IMR-90 (cell line): ENCODE measurements around the gene ZNG1C. TPM values are rescaled to one million over a fixed set of nuclear protein-coding genes. Genes with fewer than 3 reads are reported as not detected.
"Not testable (repeated sequence)": the region's sequence is repeated elsewhere in the genome, so short reads cannot be mapped to it uniquely, and the experiment has no call there.

Experiments
- ATAC-seq: fragments of 200-7000 bp; cut with Tn5 transposase; 2 replicates; pipeline ENCODE4 v1.9.1; 2020; ENCODE audit warnings: low read depth, mild to moderate bottlenecking, moderate library complexity
- BruUV-seq: library from RNA; stranded (reverse); fragments of 400-500 nt; replicated peaks from 2 replicates; lab custom pipeline; 2021; lab: Mats Ljungman, UMichigan
- CTCF ChIA-PET: fragments of 300-600 bp; formaldehyde crosslinking; extraction: SDS; loops from one replicate; lab custom pipeline; 2021; ENCODE audit warnings: antibody characterized with exemption; lab: Yijun Ruan, JAX
- POLR2A ChIA-PET: fragments of 300-600 bp; sonication (Branson Sonifier 250); formaldehyde crosslinking; loops from one replicate; lab custom pipeline; 2022; ENCODE audit warnings: antibody characterized with exemption; ENCODE audit not compliant: unreplicated experiment; lab: Charles Lee
- DNase-seq: peaks from one replicate; pipeline ENCODE4 v3.0.0; 2013
- H2AFZ ChIP-seq: replicated peaks from 2 replicates; pipeline ENCODE3; 2013; ENCODE audit warnings: low read length, mild to moderate bottlenecking; ENCODE audit not compliant: poor library complexity
- H2AK5ac ChIP-seq: 2 replicates; pipeline ENCODE4 v1.6.1; 2013; ENCODE audit warnings: low read depth, low read length, inconsistent platforms
- H2AK9ac ChIP-seq: replicated peaks from 2 replicates; pipeline ENCODE3; 2013; ENCODE audit warnings: mild to moderate bottlenecking, low read depth, low read length, moderate library complexity; ENCODE audit not compliant: poor library complexity
- H2BK120ac ChIP-seq: 2 replicates; pipeline ENCODE4 v1.6.1; 2013; ENCODE audit warnings: low read depth, low read length, inconsistent platforms
- H2BK15ac ChIP-seq: 3 replicates; pipeline ENCODE4 v1.6.1; 2013; ENCODE audit warnings: low read depth, low read length, inconsistent platforms
- H2BK20ac ChIP-seq: 2 replicates; pipeline ENCODE4 v1.6.1; 2013; ENCODE audit warnings: low read depth, mild to moderate bottlenecking, inconsistent platforms, low read length, moderate library complexity
- H2BK5ac ChIP-seq: 2 replicates; pipeline ENCODE4 v1.6.1; 2013; ENCODE audit warnings: mild to moderate bottlenecking, low read depth, low read length, inconsistent platforms; ENCODE audit not compliant: poor library complexity, severe bottlenecking
- H3K14ac ChIP-seq: replicated peaks from 2 replicates; pipeline ENCODE4 v1.6.1; 2013; ENCODE audit warnings: low read depth, low read length, inconsistent platforms
- H3K18ac ChIP-seq: 2 replicates; pipeline ENCODE4 v1.6.1; 2013; ENCODE audit warnings: low read depth, low read length, control low read depth
- H3K23ac ChIP-seq: 2 replicates; pipeline ENCODE4 v1.6.1; 2013; ENCODE audit warnings: low read depth, low read length, inconsistent platforms
- H3K27ac ChIP-seq: 2 replicates; pipeline ENCODE4 v1.5.1; 2013; ENCODE audit warnings: mild to moderate bottlenecking, control low read depth, low read length; ENCODE audit not compliant: insufficient read depth
- H3K27me3 ChIP-seq: 2 replicates; pipeline ENCODE4 v1.6.1; 2013; ENCODE audit warnings: low read length; ENCODE audit not compliant: control insufficient read depth, insufficient read depth
- H3K36me3 ChIP-seq: 2 replicates; pipeline ENCODE4 v1.6.1; 2013; ENCODE audit warnings: low read length, mixed read lengths; ENCODE audit not compliant: control insufficient read depth, insufficient read depth
- H3K4ac ChIP-seq: 2 replicates; pipeline ENCODE4 v1.6.1; 2013; ENCODE audit warnings: low read depth, low read length, inconsistent platforms
- H3K4me1 ChIP-seq: 2 replicates; pipeline ENCODE4 v1.6.1; 2013; ENCODE audit warnings: low read length, mixed read lengths; ENCODE audit not compliant: control insufficient read depth, insufficient read depth
- H3K4me2 ChIP-seq: 2 replicates; pipeline ENCODE4 v1.6.1; 2013; ENCODE audit warnings: low read depth, mild to moderate bottlenecking, control low read depth, low read length, moderate library complexity
- H3K4me3 ChIP-seq: 2 replicates; pipeline ENCODE4 v1.5.1; 2013; ENCODE audit warnings: low read depth, mild to moderate bottlenecking, control low read depth, low read length, moderate library complexity; ENCODE audit not compliant: insufficient read depth
- H3K56ac ChIP-seq: 2 replicates; pipeline ENCODE4 v1.6.1; 2013; ENCODE audit warnings: low read length, inconsistent platforms; ENCODE audit not compliant: insufficient read depth; ENCODE audit errors: extremely low read depth
- H3K79me1 ChIP-seq, 2 experiments: 2 replicates each; pipeline ENCODE4 v1.6.1; 2013; ENCODE audit warnings: low read length in 2 of 2, inconsistent platforms in 1 of 2, low read depth in 1 of 2
- H3K9ac ChIP-seq: 2 replicates; pipeline ENCODE4 v1.6.1; 2013; ENCODE audit warnings: low read depth, low read length, control low read depth
- H3K9me1 ChIP-seq: 2 replicates; pipeline ENCODE4 v1.6.1; 2013; ENCODE audit warnings: low read length, inconsistent platforms; ENCODE audit not compliant: insufficient read depth
- H3K9me3 ChIP-seq: 2 replicates; pipeline ENCODE4 v1.6.1; 2013; ENCODE audit warnings: low read length; ENCODE audit not compliant: control insufficient read depth, insufficient read depth
- H4K20me1 ChIP-seq: 2 replicates; pipeline ENCODE4 v1.6.1; 2013; ENCODE audit warnings: low read length, inconsistent platforms; ENCODE audit not compliant: insufficient read depth
- H4K5ac ChIP-seq: 2 replicates; pipeline ENCODE4 v1.6.1; 2013; ENCODE audit warnings: mild to moderate bottlenecking, low read depth, low read length, control low read depth
- H4K8ac ChIP-seq, 2 experiments: 2 replicates each; pipeline ENCODE4 v1.6.1; 2013; ENCODE audit warnings: low read depth in 2 of 2, low read length in 2 of 2, control low read depth in 1 of 2, inconsistent platforms in 1 of 2
- H4K91ac ChIP-seq: 2 replicates; pipeline ENCODE4 v1.6.1; 2013; ENCODE audit warnings: low read depth, low read length, inconsistent platforms; ENCODE audit not compliant: insufficient read depth
- WGBS, 2 experiments: methylation state at CpG; one replicate each; pipeline versions ENCODE4 v1.1.5 to v1.1.7; 2013; ENCODE audit warnings: missing lambda C conversion rate in 2 of 2; ENCODE audit not compliant: insufficient read length in 1 of 2; ENCODE audit errors: extremely low coverage in 2 of 2; 5-methylcytosine and 5-hydroxymethylcytosine counted together
- dilution Hi-C: fragments of 300-500 bp; cut with HindIII; formaldehyde crosslinking; loops from one replicate; pipeline ENCODE4 v1.14.3; 2018; ENCODE audit warnings: low sequenced_read_pairs; ENCODE audit not compliant: unreplicated experiment
- in situ Hi-C: fragments of 300-500 bp; cut with MboI; formaldehyde crosslinking; loops from 3 replicates; pipeline ENCODE4 v1.14.3; 2019; ENCODE audit warnings: low sequenced_read_pairs, inconsistent platforms, mixed read lengths
- intact Hi-C: fragments of 100-400 bp; cut with micrococcal nuclease; formaldehyde crosslinking; loops from 2 replicates; pipeline ENCODE4 v1.10.0; 2022
- polyA plus RNA-seq, 3 experiments: library from polyadenylated mRNA; depleted of rRNA; stranded (reverse); fragments of >200 nt; gene quantifications; 2 replicates each; pipeline ENCODE4 v1.2.3, GENCODE V29; 2012; ENCODE audit warnings: low replicate concordance in 1 of 3
- total RNA-seq: library from RNA; depleted of rRNA; stranded (reverse); fragments of >200 nt; gene quantifications from 2 replicates; pipeline ENCODE4 v1.2.3, GENCODE V29; 2012

The ZNG1C gene
- total and polyA plus RNA-seq, 2 of the 4 experiments (the other 2 are of a cell fraction) = 3.4 to 19.0 TPM

DNA sequence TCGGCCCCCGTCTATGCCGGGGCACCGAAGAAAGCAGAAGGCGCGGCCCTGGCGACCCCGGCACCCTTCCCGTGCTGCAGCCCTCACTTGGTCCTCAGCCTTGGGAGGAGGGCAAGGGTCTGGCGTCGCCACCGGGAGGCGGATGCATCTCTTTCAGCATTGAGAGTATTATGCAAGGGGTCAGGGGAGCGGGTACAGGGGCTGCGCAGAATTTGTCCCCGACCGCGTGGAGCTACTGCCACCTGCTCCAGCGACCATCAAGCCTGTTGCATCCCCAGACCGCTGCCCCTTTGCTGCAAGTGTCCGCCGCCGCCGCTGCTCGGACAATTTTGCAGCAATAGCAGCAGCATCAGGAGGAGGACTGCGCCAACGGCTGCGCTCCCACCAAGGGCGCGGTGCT lies 62.0 kb downstream of the ZNG1C start:
- H3K4ac ChIP-seq, H4K20me1 ChIP-seq, H3K56ac ChIP-seq, dilution Hi-C loops, H3K4me2 ChIP-seq, H2AK9ac ChIP-seq, intact Hi-C loops, H3K9me3 ChIP-seq, H2BK5ac ChIP-seq, H3K9ac ChIP-seq, H2BK20ac ChIP-seq, H3K23ac ChIP-seq, H2BK15ac ChIP-seq, H3K4me1 ChIP-seq, H3K18ac ChIP-seq, POLR2A ChIA-PET, H3K4me3 ChIP-seq, H3K27me3 ChIP-seq, H2BK120ac ChIP-seq, BruUV-seq, H3K79me1 ChIP-seq, H4K8ac ChIP-seq, H3K9me1 ChIP-seq, ATAC-seq, H3K27ac ChIP-seq, H2AFZ ChIP-seq, CTCF ChIA-PET, H4K91ac ChIP-seq, H4K5ac ChIP-seq, in situ Hi-C loops, H3K14ac ChIP-seq, H2AK5ac ChIP-seq, H3K36me3 ChIP-seq, DNase-seq: not testable (repeated sequence)
- no CpG with 5 or more reads among the region's 30 CpGs for WGBS, 2 experiments

GRCh38 chr9:68304212-68304611 lies 62.4 kb downstream of the ZNG1C start:
- H4K91ac ChIP-seq, H2AK9ac ChIP-seq, in situ Hi-C loops, H4K20me1 ChIP-seq, H2AFZ ChIP-seq, H2AK5ac ChIP-seq, H2BK120ac ChIP-seq, H3K79me1 ChIP-seq, H4K5ac ChIP-seq, POLR2A ChIA-PET, H3K14ac ChIP-seq, H2BK15ac ChIP-seq, DNase-seq, H4K8ac ChIP-seq, H2BK20ac ChIP-seq, H3K9me3 ChIP-seq, H3K4me2 ChIP-seq, H3K27me3 ChIP-seq, ATAC-seq, H3K4me3 ChIP-seq, dilution Hi-C loops, H3K4me1 ChIP-seq, H3K9ac ChIP-seq, BruUV-seq, H3K36me3 ChIP-seq, H3K27ac ChIP-seq, H3K56ac ChIP-seq, H3K4ac ChIP-seq, intact Hi-C loops, H3K18ac ChIP-seq, CTCF ChIA-PET, H3K9me1 ChIP-seq, H2BK5ac ChIP-seq, H3K23ac ChIP-seq: not testable (repeated sequence)
- WGBS, 2 experiments = no CpG with 5 or more reads among the region's 21 CpGs
